Measurements from ENCODE around the gene KRT13.

DNA sequence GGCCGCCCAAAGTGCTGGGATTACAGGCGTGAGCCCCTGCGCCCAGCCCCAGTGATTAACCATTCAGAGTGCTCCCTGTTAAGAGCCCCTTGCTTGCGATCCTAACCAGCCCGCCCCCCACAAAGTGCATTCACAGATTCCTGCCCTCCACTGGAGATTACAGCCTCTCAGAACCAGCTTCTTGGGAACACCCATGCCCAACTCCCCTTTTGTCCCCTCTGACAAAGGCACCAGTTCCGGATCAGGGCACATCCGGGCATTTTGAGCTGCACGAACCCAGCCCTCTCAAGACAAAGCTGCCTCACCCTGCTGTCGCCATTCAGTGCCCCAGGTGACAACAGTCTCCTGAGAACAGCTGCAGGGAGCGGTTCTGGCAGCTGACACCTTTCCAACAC, 23.5 kb upstream of the KRT13 start:
- TF ChIP-seq CTCF (conservative IDR thresholded peaks at IDR 0.05; ENCODE audit: low read depth, low read length) (no peak), EZH2 (IDR thresholded peaks at IDR 0.05; ENCODE audit: borderline replicate concordance, low read depth, low read length, poor library complexity, severe bottlenecking) (no peak)

Measured in A673 (cell line).